Measurements from ENCODE around the gene DPP6.

The DPP6 gene

DNA sequence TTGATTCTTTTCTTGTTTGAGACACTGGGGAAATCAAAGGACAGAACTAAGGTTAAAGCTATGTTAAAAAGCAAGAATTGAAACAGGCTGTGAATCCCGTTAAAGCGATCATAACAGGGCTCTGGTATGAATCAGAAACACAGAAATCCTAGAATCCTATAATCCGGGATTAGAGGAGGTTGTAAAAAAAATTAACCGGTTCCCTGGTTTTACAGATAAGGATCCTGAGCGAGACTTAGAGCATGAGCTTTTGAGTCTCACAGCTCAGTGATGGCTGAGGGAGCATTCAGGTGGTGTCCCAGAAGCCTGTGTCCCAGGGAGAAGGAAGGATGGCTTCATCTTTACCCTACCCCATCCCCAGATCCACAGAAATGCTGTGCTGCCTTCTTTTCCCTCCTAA lies 489.4 kb downstream of the DPP6 start:
- Histone ChIP-seq H3K4me2 (no peak overlapping the region), H3K27ac (no peak overlapping the region)

DNA sequence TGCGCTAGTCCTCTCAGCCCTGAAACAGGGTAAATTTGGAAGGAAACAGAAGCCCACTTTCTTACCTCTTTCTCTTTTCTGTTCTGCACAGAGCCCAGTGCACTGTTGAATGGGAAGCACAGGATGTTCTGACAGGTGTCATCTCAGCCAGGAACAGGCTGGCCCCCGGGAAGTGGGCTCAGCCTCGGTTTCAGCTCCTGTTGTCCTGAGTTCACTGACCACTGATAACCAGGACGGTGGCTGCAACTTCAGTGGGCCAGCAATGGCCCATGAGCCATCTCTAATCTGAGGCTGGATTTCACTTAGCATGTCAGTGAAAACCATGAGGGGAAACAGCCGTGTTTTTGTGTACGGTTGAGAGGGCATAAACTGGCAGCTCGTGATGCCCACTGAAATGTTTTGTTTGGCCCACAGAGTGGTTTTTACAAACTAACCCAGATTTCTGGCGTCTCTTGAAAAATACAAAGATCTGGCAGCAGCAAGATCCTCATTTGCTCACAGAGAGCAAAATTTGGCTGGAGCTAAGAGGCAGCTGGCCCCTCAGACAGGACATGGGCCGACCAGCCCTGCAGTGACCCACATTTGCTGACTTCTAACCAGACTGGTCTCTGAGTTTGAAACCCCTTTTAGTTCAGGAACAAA lies 494.9 kb downstream of the DPP6 start:
- H3K4me2 ChIP-seq, result no peak overlapping the region
- H3K27ac ChIP-seq, result no peak overlapping the region
- no peak overlapping the region for H3K9ac ChIP-seq
- H2AFZ ChIP-seq (ENCODE audit: low read depth), result no peak overlapping the region
- no peaks in the 10 kb centered on the region for H3K27me3 ChIP-seq (ENCODE audit: insufficient read depth, low read depth)
- H3K4me1 ChIP-seq (ENCODE audit: low read depth, poor library complexity, severe bottlenecking), result no peaks in the 10 kb centered on the region
- no peaks in the 10 kb centered on the region for H4K20me1 ChIP-seq (ENCODE audit: insufficient read depth)
- no peaks in the 10 kb centered on the region for H3K36me3 ChIP-seq (ENCODE audit: insufficient read depth)
- H3K79me2 ChIP-seq (ENCODE audit: insufficient read depth, low read depth), result no peaks in the 10 kb centered on the region
- H3K4me3 ChIP-seq (IDR thresholded peaks at IDR 0.05; ENCODE audit: insufficient read depth, low read depth, low read length), result no peak overlapping the region
- TF ChIP-seq, protein P1, sequence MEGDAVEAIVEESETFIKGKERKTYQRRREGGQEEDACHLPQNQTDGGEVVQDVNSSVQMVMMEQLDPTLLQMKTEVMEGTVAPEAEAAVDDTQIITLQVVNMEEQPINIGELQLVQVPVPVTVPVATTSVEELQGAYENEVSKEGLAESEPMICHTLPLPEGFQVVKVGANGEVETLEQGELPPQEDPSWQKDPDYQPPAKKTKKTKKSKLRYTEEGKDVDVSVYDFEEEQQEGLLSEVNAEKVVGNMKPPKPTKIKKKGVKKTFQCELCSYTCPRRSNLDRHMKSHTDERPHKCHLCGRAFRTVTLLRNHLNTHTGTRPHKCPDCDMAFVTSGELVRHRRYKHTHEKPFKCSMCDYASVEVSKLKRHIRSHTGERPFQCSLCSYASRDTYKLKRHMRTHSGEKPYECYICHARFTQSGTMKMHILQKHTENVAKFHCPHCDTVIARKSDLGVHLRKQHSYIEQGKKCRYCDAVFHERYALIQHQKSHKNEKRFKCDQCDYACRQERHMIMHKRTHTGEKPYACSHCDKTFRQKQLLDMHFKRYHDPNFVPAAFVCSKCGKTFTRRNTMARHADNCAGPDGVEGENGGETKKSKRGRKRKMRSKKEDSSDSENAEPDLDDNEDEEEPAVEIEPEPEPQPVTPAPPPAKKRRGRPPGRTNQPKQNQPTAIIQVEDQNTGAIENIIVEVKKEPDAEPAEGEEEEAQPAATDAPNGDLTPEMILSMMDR (conservative IDR thresholded peaks at IDR 0.05; ENCODE audit: low read depth, low read length), result no peak

More for the DNA sequence above, 489.4 kb downstream of the DPP6 start:
- H4K20me1 ChIP-seq (ENCODE audit: insufficient read depth), result no peaks in the 10 kb centered on the region
- no peaks in the 10 kb centered on the region for H3K79me2 ChIP-seq (ENCODE audit: insufficient read depth, low read depth)
- TF ChIP-seq, protein P1 (conservative IDR thresholded peaks at IDR 0.05; ENCODE audit: low read depth, low read length), result no peak
- no peak overlapping the region for H3K9ac ChIP-seq
- no peak overlapping the region for H3K4me3 ChIP-seq (IDR thresholded peaks at IDR 0.05; ENCODE audit: insufficient read depth, low read depth, low read length)
- no peaks in the 10 kb centered on the region for H3K4me1 ChIP-seq (ENCODE audit: low read depth, poor library complexity, severe bottlenecking)
- no peaks in the 10 kb centered on the region for H3K27me3 ChIP-seq (ENCODE audit: insufficient read depth, low read depth)
- no peaks in the 10 kb centered on the region for H3K36me3 ChIP-seq (ENCODE audit: insufficient read depth)
- H2AFZ ChIP-seq (ENCODE audit: low read depth), result no peak overlapping the region

DNA sequence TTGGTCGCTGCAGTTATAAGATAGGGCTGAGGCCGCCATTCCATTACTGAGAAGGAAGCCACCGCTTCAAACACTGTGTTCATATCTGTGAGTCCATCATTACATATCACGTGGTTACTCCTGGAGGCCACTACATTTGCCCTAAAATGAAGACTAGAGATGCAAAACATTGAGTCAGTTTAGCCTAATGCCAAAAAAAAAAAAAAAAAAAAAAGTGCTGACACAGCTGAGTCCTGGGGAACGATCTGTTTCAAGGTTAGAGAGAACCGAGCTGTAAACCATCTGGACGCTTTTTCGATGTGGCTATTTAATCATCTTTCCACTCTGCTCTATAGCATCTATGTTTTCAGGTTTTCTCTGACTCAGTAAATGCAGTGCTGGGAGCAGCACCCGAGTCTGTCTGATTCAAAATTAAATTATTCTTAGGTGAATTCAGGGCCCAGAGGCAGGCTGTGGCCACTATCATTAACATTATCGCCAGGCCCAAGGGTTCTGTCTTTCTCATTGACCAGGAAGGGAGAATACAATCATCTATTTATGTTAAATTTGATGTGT lies 501.6 kb downstream of the DPP6 start:
- H3K4me2 ChIP-seq, result no peak overlapping the region

DNA sequence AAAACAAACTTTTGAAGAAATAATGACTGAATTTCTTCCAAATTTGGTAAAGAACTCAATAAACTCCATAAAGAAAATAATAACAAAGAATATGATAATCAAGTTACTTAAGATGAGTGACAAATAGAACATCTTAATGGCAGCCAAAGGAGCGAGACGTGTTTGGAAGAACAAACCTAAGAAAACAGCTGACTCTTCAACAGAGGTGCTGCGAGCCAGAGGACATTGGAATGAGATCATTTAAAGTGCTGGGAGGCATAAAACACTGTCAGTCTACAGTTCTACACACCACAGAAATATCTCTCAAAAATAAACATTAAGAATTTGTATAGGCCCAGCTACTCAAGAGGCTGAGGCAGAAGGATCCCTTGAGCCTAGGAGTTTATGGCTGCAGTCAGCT lies 507.3 kb downstream of the DPP6 start:
- Histone ChIP-seq H3K36me3 (ENCODE audit: insufficient read depth) (no peaks in the 10 kb centered on the region), H3K4me2 (no peak overlapping the region)
- TF ChIP-seq, protein P1 (conservative IDR thresholded peaks at IDR 0.05; ENCODE audit: low read depth, low read length), result no peak

More for the DNA sequence above, 501.6 kb downstream of the DPP6 start:
- H3K4me1 ChIP-seq (ENCODE audit: low read depth, poor library complexity, severe bottlenecking), result no peaks in the 10 kb centered on the region
- H2AFZ ChIP-seq (ENCODE audit: low read depth), result no peak overlapping the region
- no peak overlapping the region for H3K27ac ChIP-seq
- no peaks in the 10 kb centered on the region for H3K79me2 ChIP-seq (ENCODE audit: insufficient read depth, low read depth)
- H3K27me3 ChIP-seq (ENCODE audit: insufficient read depth, low read depth), result no peaks in the 10 kb centered on the region
- no peak overlapping the region for H3K4me3 ChIP-seq (IDR thresholded peaks at IDR 0.05; ENCODE audit: insufficient read depth, low read depth, low read length)
- no peak overlapping the region for H3K9ac ChIP-seq
- H4K20me1 ChIP-seq (ENCODE audit: insufficient read depth), result no peaks in the 10 kb centered on the region
- TF ChIP-seq, protein P1 (conservative IDR thresholded peaks at IDR 0.05; ENCODE audit: low read depth, low read length), result no peak
- no peaks in the 10 kb centered on the region for H3K36me3 ChIP-seq (ENCODE audit: insufficient read depth)

More for the DNA sequence above, 507.3 kb downstream of the DPP6 start:
- H3K79me2 ChIP-seq (ENCODE audit: insufficient read depth, low read depth), result no peaks in the 10 kb centered on the region
- no peak overlapping the region for H3K9ac ChIP-seq
- H2AFZ ChIP-seq (ENCODE audit: low read depth), result no peak overlapping the region
- H3K27me3 ChIP-seq (ENCODE audit: insufficient read depth, low read depth), result no peaks in the 10 kb centered on the region
- no peaks in the 10 kb centered on the region for H3K4me1 ChIP-seq (ENCODE audit: low read depth, poor library complexity, severe bottlenecking)
- H4K20me1 ChIP-seq (ENCODE audit: insufficient read depth), result no peaks in the 10 kb centered on the region
- H3K27ac ChIP-seq, result no peak overlapping the region
- H3K4me3 ChIP-seq (IDR thresholded peaks at IDR 0.05; ENCODE audit: insufficient read depth, low read depth, low read length), result no peak overlapping the region
